Measurements from ENCODE around the gene ZNF236.

- TF ChIP-seq CTCF (conservative IDR thresholded peaks at IDR 0.05; ENCODE audit: low read depth, low read length) (no peak), EZH2 (IDR thresholded peaks at IDR 0.05; ENCODE audit: borderline replicate concordance, low read depth, low read length, poor library complexity, severe bottlenecking) (no peak)
Measured at GRCh38 chr18:76996429-76996828, 174.1 kb downstream of the ZNF236 start.

Measured in A673 (cell line).